Brain microvascular endothelial cell (primary cell): ENCODE data around the gene HS2ST1.
"Not testable (repeated sequence)": the region's sequence is repeated elsewhere in the genome, so short reads cannot be mapped to it uniquely, and the experiment has no call there.

Experiments used
- DNase-seq: peaks from one replicate; pipeline ENCODE4 v3.0.0-alpha.2; 2020
- H3K27ac ChIP-seq: fragments of 250-450 bp; sonication (Bioruptor Pico); 2 replicates; pipeline ENCODE4 v1.5.1; 2020; ENCODE audit warnings: mild to moderate bottlenecking, moderate library complexity
- H3K27me3 ChIP-seq: fragments of 250-450 bp; sonication (Bioruptor Pico); replicated peaks from 2 replicates; pipeline ENCODE4 v1.5.1; 2020; ENCODE audit warnings: mild to moderate bottlenecking
- H3K36me3 ChIP-seq: fragments of 250-450 bp; sonication (Bioruptor Pico); replicated peaks from 2 replicates; pipeline ENCODE4 v1.5.1; 2020; ENCODE audit warnings: mild to moderate bottlenecking
- H3K4me3 ChIP-seq: 2 replicates; pipeline ENCODE4 v1.5.1; 2011; ENCODE audit warnings: low read depth, mild to moderate bottlenecking, control low read depth, low read length, moderate library complexity
- in situ Hi-C: cut with HindIII; loops from 2 replicates; pipeline ENCODE4 v1.10.0; 2017; ENCODE audit warnings: low sequenced_read_pairs, low pct_ligation_motif_present
- TF ChIP-seq, protein P1 (sequence below): IDR thresholded peaks from 2 replicates; pipeline ENCODE4 v1.5.1; 2011; ENCODE audit warnings: low read depth, mild to moderate bottlenecking, moderate library complexity, low read length, control low read depth, inconsistent platforms; ENCODE audit errors: missing control alignments

Gene HS2ST1

DNA sequence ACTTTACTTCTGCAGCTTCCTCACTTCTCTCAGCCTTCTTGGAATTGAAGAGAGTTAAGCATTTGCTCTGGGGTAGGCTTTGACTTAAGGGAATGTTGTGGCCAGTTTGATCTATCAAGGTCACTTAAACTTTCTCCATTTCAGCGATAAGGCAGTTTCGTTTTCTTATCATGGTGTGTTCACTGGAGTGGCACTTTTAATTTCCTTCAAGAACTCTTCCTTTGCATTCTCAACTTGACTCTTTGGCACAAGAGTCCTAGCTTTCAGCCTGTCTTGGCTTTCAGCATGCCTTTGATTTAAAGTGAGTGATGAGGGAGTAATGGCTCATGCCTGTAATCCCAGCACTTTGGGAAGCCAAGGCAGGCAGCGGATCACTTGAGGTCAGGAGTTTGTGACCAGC is 38.7 kb downstream of the HS2ST1 start:
- TF ChIP-seq, protein P1, sequence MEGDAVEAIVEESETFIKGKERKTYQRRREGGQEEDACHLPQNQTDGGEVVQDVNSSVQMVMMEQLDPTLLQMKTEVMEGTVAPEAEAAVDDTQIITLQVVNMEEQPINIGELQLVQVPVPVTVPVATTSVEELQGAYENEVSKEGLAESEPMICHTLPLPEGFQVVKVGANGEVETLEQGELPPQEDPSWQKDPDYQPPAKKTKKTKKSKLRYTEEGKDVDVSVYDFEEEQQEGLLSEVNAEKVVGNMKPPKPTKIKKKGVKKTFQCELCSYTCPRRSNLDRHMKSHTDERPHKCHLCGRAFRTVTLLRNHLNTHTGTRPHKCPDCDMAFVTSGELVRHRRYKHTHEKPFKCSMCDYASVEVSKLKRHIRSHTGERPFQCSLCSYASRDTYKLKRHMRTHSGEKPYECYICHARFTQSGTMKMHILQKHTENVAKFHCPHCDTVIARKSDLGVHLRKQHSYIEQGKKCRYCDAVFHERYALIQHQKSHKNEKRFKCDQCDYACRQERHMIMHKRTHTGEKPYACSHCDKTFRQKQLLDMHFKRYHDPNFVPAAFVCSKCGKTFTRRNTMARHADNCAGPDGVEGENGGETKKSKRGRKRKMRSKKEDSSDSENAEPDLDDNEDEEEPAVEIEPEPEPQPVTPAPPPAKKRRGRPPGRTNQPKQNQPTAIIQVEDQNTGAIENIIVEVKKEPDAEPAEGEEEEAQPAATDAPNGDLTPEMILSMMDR = no peak
- Histone ChIP-seq H3K36me3 (no peaks in the 10 kb centered on the region), H3K4me3 (no peak overlapping the region), H3K27me3 (no peaks in the 10 kb centered on the region), H3K27ac (no peak overlapping the region)
- DNase-seq = no peak
- in situ Hi-C loops = no loop called here

DNA sequence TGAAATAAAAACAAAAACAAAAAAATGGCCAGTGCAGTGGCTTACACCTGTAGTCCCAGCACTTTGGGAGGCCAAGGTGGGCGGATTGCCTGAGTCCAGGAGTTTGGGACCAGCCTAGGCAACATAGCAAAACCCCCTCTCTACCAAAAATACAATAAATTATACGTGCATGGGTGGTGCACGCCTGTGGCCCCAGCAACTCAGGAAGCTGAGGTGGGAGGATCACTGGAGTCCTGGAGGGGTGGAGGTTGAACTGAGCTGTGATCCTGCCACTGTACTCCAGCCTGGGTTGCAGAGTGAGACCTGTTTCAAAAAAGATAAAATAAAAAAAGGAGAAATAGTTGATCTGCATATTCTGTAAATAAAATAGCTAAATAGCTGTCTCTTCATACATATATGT is 41.2 kb downstream of the HS2ST1 start:
- Histone ChIP-seq H3K36me3 (no peaks in the 10 kb centered on the region), H3K27ac (no peak overlapping the region), H3K4me3 (no peak overlapping the region), H3K27me3 (no peaks in the 10 kb centered on the region)
- TF ChIP-seq, protein P1 = no peak
- no peak for DNase-seq
- in situ Hi-C loops = no loop called here

DNA sequence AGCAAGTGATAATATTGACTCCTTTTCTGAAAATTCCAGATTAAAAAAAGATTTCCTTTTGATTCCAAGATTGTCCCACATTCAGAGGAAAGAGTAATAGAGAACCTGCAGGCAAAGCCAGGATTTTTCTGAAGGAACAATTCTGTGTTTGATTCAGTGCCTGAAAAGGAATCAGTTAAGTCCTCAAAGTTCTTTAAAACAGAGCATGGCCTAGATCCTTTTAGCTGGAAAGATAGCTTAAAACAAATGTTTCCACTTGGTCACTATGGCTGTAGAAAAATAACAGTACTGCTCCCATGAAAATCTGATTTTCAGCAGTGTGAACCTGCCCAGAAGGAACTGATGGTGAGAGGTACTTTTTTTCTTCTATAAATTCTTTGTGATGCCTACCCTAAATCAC is 41.8 kb downstream of the HS2ST1 start:
- Histone ChIP-seq H3K36me3 (no peaks in the 10 kb centered on the region), H3K27me3 (no peaks in the 10 kb centered on the region), H3K4me3 (no peak overlapping the region), H3K27ac (no peak overlapping the region)
- TF ChIP-seq, protein P1 = no peak
- in situ Hi-C loops = no loop called here
- no peak for DNase-seq

DNA sequence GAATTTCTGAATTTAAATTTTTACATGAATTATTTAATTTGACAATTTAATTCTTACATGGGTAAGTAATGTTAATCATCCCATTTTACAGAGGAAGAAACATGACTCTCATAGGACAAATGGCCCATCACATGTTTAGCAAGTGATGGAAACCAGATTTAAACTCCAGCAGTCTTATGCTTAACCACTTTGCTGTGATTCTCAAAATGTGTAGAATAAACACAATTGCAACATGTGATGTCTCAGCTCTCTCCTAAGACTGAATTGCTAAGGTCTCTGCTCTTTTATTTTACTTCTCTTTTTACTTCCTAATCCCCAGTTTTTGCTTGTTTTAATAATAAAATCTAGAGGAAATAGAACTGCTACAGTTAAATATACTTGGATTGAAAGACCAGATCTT is 42.8 kb downstream of the HS2ST1 start:
- H3K27me3 ChIP-seq = no peaks in the 10 kb centered on the region
- DNase-seq = no peak
- H3K27ac ChIP-seq = no peak overlapping the region
- TF ChIP-seq, protein P1 = no peak
- H3K4me3 ChIP-seq = no peak overlapping the region
- no peaks in the 10 kb centered on the region for H3K36me3 ChIP-seq
- in situ Hi-C loops = no loop called here

DNA sequence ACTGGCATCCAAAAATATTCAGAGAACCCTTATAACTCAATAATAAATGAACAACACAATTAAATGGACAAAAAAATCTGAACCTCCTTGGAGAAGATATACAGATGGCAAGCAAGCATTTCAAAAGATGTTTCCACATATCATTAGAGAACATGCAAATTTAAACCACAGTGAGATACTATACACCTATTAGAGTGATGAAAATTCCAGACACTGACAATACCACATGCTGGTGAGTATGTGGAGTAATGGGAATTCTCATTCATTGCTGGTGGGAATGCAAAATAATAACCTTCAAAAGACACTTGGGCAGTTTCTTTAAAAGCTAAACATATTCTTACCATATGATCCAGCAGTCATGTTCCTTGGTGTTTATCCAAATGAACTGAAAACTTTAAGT is 46.1 kb downstream of the HS2ST1 start:
- TF ChIP-seq, protein P1 = no peak
- Histone ChIP-seq H3K4me3 (no peak overlapping the region), H3K27me3 (no peaks in the 10 kb centered on the region), H3K27ac (no peak overlapping the region), H3K36me3 (no peaks in the 10 kb centered on the region)
- in situ Hi-C loops = no loop called here
- DNase-seq = no peak

DNA sequence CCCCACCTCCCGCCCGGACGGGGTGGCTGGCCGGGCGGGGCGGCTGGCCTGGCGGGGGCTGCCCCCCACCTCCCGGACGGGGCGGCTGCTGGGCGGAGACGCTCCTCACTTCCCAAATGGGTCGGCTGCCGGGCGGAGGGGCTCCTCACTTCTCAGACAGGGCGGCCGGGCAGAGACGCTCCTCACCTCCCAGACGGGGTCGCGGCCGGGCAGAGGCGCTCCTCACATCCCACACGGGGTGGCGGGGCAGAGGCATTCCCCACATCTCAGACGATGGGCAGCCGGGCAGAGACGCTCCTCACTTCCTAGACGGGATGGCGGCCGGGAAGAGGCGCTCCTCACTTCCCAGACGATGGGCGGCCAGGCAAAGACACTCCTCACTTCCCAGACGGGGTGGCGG is 49.4 kb downstream of the HS2ST1 start:
- in situ Hi-C loops, DNase-seq, H3K27me3 ChIP-seq, H3K36me3 ChIP-seq, H3K27ac ChIP-seq, H3K4me3 ChIP-seq: not testable (repeated sequence)
